GM12873 (cell line): ENCODE data around the gene RPTOR.

ENCODE experiments used
- TF ChIP-seq, protein P1 (sequence below): IDR thresholded peaks from 2 replicates; pipeline ENCODE4 v1.5.1; 2012; ENCODE audit warnings: low read depth, mild to moderate bottlenecking, moderate library complexity, low read length, control low read depth; ENCODE audit not compliant: insufficient read depth; ENCODE audit errors: missing control alignments

Gene RPTOR

DNA sequence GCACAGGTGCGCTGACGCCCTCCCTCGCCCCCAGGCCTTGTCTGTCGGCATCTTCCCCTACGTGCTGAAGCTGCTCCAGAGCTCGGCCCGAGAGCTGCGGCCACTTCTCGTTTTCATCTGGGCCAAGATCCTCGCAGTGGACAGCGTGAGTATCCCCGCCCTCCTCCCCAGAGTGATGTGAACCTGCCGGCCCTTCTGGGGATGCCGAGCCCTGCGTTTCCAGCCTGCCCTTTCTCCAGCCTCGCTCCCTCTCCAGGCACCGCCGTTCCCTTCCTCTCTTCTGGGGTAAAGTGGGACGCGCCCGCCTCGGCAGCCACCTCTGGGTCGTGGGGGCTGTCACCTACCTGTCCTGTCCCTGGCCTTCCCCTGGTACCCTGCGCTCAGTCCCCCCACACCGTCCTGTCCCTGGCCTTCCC, 313.1 kb downstream of the RPTOR start:
- TF ChIP-seq, protein P1, sequence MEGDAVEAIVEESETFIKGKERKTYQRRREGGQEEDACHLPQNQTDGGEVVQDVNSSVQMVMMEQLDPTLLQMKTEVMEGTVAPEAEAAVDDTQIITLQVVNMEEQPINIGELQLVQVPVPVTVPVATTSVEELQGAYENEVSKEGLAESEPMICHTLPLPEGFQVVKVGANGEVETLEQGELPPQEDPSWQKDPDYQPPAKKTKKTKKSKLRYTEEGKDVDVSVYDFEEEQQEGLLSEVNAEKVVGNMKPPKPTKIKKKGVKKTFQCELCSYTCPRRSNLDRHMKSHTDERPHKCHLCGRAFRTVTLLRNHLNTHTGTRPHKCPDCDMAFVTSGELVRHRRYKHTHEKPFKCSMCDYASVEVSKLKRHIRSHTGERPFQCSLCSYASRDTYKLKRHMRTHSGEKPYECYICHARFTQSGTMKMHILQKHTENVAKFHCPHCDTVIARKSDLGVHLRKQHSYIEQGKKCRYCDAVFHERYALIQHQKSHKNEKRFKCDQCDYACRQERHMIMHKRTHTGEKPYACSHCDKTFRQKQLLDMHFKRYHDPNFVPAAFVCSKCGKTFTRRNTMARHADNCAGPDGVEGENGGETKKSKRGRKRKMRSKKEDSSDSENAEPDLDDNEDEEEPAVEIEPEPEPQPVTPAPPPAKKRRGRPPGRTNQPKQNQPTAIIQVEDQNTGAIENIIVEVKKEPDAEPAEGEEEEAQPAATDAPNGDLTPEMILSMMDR, result no peak

DNA sequence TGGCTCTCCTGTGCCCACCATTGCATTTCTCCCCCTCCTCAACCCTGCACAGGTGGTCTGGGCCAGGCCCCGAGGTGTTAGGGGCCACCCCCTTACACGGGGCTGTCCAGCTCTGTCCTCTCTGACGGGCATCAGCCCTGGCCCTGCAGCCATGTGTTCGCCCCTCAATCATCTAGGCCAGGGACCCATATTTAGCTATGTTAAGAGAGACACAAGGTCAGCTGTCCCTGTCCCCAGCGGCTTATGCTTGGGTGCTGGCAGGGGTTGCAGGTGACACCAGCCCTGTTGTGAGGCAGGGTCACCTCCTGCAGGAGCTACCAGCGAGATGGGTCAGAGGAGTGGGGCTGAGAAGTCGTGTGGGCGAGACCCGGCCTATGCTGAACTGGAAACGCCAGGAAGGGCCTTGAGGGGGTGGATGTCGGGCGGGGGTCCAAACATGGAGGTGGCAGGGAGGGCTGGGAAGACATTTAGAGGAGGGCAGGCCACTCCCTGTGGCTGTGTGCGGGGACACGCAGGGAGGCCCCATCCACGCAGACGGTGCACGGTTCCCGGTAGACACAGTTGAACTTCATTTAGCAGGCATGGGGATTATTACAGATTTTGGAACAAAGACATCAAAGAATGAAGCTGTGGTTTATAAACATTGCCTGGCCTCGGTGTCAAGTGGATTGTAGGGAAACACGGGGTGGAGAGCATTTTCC, 313.8 kb downstream of the RPTOR start:
- TF ChIP-seq, protein P1, result no peak

DNA sequence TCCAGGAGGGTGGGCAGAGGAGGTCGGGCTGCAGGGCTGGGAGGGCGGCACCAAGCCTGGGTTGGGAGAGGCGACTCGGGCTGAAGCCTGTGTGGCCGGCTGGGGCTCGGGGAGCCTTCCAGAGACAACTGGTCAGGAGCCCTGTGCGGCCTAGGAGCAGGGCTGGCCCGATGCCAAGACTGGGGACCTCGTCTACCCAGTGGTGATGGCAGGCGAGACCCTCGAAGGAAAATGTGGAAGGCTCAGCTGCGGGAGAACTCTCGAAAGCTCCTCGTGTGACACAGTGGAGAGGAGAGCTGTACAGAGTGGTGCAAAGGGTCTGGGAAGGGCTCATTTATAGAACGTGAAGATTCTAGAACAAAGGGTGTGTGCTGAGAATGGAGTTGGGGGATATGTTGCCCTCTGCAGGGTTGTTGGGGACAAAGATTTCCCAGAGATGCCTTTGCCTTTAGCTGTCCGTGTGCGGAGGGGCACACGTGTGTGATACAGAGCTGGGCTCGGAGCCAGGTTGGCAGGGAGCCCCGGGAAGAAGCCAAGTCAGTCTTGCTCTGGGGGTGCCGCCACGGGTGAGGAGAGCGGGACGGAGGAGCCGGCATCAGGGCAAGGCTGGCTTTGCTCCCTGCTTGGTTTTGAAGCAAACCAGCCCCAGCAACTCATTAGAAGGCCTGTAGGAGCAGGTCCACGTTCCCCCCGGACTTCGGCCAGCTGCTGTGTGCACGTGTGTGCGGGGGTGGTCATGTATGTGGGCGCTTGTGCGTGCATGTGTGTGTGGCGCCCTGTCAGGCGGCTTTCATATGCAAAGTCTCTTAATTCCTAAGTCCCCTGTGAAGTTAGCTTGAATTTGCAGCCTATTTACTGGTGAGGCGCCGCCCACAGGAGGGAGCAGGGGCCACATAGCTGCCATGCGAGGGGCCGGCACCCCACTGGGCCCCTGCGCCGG, 314.6 kb downstream of the RPTOR start:
- TF ChIP-seq, protein P1, result no peak

DNA sequence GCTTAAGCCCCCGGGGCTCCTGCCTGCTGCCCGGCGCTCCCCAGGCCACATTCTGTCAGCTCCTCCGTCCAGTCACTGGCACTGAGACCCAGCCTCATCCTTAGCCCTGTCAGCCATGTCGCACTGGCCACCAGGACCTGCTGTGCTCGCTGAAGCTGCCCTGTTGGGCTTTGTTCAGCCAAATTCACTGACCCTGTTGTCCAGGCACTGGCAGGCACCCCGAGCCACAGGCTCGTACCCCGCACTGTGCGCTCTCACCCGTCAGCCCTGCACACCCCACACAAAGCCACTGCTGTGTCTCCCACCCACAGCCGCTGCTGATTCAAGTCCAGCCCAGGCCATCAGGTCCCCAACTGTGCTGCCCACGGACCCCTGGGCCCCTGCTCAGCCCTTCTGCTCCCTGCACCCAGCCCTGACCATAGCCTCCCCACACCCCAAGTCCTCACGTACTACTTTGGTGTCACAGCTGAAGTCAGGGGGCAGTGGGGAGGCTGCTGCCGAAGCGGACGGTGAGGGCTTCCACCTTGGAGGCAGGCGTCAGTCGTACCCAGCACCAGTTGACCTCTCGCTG, 315.5 kb downstream of the RPTOR start:
- TF ChIP-seq, protein P1, result no peak

DNA sequence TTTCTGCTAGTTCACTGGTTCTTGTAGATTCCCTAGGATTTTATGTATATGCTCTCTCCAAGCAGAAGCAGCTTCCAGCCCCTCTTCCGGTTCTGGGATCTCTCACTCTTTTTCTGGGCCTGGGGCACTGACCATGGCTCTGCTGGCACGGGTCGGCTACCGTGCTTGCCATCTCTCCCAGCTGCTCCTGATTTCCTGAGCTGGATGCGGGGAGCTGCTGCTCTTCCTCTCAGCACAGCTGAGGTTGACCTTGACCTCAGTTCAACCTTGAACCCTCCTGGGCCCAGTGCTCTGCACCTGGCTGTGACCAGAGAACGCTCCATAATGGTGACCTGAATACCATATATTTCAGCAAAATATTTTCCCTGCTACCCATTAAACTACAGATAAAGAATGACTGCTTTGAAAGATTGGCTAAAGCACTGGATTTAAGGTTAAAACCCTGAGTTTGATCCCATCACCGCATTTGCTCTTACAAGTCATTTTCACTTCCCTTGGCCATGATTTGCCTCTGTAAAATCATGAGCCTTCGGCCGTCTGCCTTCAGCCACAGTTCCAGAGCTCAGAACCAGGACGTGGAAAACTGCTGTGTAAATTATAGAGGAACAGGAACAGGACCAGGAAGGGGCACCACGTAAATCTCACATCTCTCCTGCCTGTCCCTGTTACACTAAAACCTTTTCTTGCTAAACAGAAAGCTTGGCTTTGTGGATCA, 316.2 kb downstream of the RPTOR start:
- TF ChIP-seq, protein P1, result no peak

DNA sequence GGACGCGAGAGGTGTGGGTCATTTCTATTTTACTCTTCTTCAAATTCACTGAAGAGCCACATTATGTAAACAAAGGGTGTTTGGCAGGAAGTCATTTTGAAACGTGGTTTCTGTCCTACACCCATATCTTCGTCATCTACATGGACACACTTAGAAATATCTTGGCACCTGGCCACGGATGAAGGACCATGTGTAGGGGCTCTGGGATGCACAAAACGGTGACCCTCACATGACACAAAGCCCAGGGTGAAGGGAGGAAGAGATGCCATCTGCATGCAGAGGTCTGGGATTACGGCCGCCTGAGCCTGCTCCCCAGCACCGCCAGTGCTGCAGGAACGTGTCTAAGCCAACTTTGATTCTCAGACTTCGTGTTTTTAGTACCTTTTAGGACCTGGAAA, 316.8 kb downstream of the RPTOR start:
- TF ChIP-seq, protein P1, result no peak

DNA sequence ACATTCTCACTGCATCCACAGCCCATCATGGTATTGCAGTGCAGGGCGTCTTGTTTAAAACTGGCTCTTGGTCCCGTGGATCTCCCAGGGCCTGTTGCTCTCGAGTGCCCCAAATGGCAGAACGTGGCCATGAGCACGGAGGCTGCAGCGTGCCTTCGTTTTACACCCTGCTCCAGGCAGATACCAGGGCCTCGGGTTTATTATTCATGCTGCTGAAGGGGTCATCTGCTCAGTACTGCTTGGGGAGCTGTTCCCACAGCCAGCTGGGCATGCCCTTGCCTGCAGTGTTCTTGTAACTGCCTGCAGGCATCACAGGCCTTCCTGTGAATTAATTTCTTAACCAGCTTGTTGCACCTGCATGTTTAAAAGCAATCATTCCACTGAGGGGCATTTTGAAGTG, 317.3 kb downstream of the RPTOR start:
- TF ChIP-seq, protein P1, result no peak
